Parathyroid adenoma (tissue), 2 donors: ENCODE results near the gene MAGI1.
A peak's percentile ranks its signal among the peaks of the same experiment; 100 is the strongest.

Experiments
- H2AFZ ChIP-seq: fragments of 300-600 bp; sonication (generic); one replicate; pipeline ENCODE4 v1.7.0; 2017; ENCODE audit warnings: antibody characterized with exemption, mild to moderate bottlenecking
- H3K27ac ChIP-seq: fragments of 300-600 bp; sonication (generic); one replicate; pipeline ENCODE4 v1.7.0; 2017
- H3K27me3 ChIP-seq: fragments of 300-600 bp; sonication (generic); one replicate; pipeline ENCODE4 v1.7.0; 2017; ENCODE audit warnings: low read length; ENCODE audit not compliant: control insufficient read depth, insufficient read depth
- H3K36me3 ChIP-seq: fragments of 300-600 bp; sonication (generic); one replicate; pipeline ENCODE4 v1.7.0; 2017; ENCODE audit warnings: low read length; ENCODE audit not compliant: control insufficient read depth, insufficient read depth
- H3K4me1 ChIP-seq: fragments of 300-600 bp; sonication (generic); one replicate; pipeline ENCODE4 v1.7.0; 2017; ENCODE audit warnings: control low read depth
- H3K4me2 ChIP-seq: fragments of 300-600 bp; sonication (generic); one replicate; pipeline ENCODE4 v1.7.0; 2017; ENCODE audit warnings: low read length
- H3K4me3 ChIP-seq: fragments of 300-600 bp; sonication (generic); one replicate; pipeline ENCODE4 v1.7.0; 2017; ENCODE audit warnings: low read depth, low read length
- H3K79me2 ChIP-seq: fragments of 300-600 bp; sonication (generic); one replicate; pipeline ENCODE4 v1.7.0; 2017; ENCODE audit warnings: control low read depth
- H3K9ac ChIP-seq: fragments of 300-600 bp; sonication (generic); one replicate; pipeline ENCODE4 v1.7.0; 2017; ENCODE audit warnings: mild to moderate bottlenecking
- H3K9me3 ChIP-seq: fragments of 300-600 bp; sonication (generic); one replicate; pipeline ENCODE4 v1.7.0; 2017; ENCODE audit warnings: low read length; ENCODE audit not compliant: control insufficient read depth
- TF ChIP-seq, protein P1 (sequence below): fragments of 300-600 bp; sonication (generic); IDR thresholded peaks from one replicate; pipeline ENCODE4 v1.7.0; 2017; ENCODE audit warnings: antibody characterized with exemption, mild to moderate bottlenecking
- donor health status: primary hyperparathyroidism.

MAGI1 gene

DNA sequence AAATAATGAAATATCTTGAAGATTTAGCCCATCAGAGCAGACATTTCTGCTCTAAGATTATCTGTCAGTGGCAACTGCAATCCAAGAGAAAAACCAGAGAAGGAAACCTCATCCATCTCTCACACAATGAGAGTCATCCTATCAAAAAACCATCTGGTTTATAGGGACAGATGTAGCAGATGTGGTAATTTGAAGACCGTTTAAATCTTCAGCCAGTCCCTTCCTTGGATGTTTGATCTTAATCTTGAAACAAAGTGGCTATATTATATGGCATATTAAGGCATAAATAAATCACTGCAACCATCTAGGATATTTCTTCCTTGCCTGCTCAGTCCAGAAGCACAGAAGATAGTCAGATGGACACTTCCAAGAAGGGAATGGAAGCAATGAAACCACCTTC lies 305.3 kb downstream of the MAGI1 start:
- TF ChIP-seq, protein P1, sequence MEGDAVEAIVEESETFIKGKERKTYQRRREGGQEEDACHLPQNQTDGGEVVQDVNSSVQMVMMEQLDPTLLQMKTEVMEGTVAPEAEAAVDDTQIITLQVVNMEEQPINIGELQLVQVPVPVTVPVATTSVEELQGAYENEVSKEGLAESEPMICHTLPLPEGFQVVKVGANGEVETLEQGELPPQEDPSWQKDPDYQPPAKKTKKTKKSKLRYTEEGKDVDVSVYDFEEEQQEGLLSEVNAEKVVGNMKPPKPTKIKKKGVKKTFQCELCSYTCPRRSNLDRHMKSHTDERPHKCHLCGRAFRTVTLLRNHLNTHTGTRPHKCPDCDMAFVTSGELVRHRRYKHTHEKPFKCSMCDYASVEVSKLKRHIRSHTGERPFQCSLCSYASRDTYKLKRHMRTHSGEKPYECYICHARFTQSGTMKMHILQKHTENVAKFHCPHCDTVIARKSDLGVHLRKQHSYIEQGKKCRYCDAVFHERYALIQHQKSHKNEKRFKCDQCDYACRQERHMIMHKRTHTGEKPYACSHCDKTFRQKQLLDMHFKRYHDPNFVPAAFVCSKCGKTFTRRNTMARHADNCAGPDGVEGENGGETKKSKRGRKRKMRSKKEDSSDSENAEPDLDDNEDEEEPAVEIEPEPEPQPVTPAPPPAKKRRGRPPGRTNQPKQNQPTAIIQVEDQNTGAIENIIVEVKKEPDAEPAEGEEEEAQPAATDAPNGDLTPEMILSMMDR: no peak
- Histone ChIP-seq H3K36me3 (no peaks in the 10 kb centered on the region), H3K4me1 (no peaks in the 10 kb centered on the region), H3K79me2 (peaks cover 3% of the 10 kb centered on the region), H2AFZ (no peak overlapping the region), H3K4me3 (no peak overlapping the region), H3K27ac (no peak overlapping the region), H3K27me3 (no peaks in the 10 kb centered on the region), H3K9me3 (no peaks in the 10 kb centered on the region), H3K9ac (no peak overlapping the region), H3K4me2 (no peak overlapping the region)

DNA sequence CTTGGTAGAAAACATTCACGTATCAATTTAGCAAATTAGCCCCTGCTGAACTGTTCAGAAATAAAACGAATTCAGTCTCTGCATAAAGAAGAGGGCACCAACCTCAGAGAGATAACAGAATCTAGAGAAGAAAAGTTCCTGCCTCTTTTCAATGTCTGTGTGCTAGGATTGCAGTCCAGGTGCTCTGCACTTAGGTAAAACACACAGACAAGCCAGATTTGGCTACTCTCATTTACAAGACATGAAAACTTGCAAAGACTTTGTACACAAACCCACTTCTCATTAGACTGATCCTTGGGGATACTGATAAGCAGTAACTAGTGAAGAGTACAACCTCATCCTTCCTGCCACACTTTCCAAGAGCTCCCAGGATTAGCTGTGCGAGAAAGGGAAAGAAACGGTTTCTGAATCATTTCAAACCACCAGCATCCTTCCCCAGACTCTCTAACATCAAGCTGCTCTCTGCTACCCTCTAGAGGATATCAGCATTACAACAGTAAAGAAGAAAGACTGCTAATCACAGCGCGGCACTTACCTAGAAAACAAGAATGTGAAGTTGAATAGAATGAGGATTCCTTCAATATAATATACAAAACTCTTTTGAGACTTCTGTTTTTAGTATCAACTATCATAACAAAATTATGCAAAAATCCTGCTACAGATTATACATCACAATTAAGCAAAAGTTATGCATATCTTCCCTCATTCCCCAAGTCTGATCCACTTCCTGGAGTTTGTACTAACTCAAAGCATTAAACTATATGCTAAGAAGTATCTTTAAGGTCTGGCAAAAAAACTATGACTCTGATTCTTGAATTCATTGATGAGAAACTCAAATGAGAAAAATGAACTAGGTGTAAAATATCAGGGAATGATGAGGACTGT lies 306.4 kb downstream of the MAGI1 start:
- Histone ChIP-seq H3K4me2 (no peak overlapping the region), H3K4me1 (no peaks in the 10 kb centered on the region), H3K27ac (no peak overlapping the region), H3K9me3 (no peaks in the 10 kb centered on the region), H3K9ac (no peak overlapping the region), H3K4me3 (no peak overlapping the region), H3K79me2 (peaks cover 3% of the 10 kb centered on the region), H3K36me3 (no peaks in the 10 kb centered on the region), H2AFZ (no peak overlapping the region), H3K27me3 (no peaks in the 10 kb centered on the region)
- TF ChIP-seq, protein P1: peak; percentile 79

DNA sequence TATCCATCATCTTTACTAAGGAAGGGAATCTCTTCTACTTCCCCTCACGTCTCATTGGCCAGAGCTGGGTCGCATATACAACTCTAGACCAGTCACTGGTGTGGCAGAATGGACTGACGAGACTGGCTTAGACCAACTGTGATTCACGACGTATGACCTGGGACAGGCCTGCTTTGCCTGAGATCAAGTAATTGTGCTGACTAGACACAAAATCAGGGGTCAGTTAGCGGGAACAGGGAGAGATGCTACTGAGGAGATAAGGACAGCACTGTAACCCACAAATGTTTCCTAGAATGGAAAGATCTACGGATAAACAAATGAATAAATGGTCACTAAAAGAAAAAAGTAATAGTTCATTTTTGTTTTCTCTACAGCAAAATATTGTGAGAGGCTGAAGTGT lies 308.3 kb downstream of the MAGI1 start:
- H3K27ac ChIP-seq: no peak overlapping the region

DNA sequence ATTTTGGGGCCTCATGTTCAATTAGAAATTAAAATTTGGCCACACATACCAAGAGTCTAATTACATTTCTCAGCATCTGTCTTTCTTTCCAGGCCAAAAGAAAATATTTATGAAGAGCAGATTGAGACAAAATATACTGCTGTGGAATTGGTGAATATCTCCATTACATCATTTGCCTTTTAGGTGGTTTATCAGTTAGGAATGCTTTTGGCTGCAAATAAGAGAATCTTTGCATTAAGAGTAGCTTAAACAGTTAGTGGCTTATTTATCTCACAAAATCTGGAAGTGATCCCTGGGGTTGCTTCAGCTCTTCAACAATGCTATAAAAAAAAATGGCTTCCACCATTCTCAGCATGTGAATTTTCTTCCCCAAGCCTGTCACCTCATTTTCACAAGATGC lies 308.7 kb downstream of the MAGI1 start:
- H3K36me3 ChIP-seq: no peaks in the 10 kb centered on the region
- H3K9ac ChIP-seq: no peak overlapping the region
- TF ChIP-seq, protein P1: no peak
- H3K79me2 ChIP-seq: peaks cover 6% of the 10 kb centered on the region
- no peaks in the 10 kb centered on the region for H3K9me3 ChIP-seq
- no peak overlapping the region for H3K4me2 ChIP-seq
- no peak overlapping the region for H3K4me3 ChIP-seq
- no peak overlapping the region for H3K27ac ChIP-seq
- H3K27me3 ChIP-seq: no peaks in the 10 kb centered on the region
- no peak overlapping the region for H2AFZ ChIP-seq
- H3K4me1 ChIP-seq: no peaks in the 10 kb centered on the region

More for the DNA sequence above, 308.3 kb downstream of the MAGI1 start:
- Histone ChIP-seq H3K79me2 (peaks cover 6% of the 10 kb centered on the region), H3K36me3 (no peaks in the 10 kb centered on the region), H3K4me2 (no peak overlapping the region), H2AFZ (no peak overlapping the region), H3K27me3 (no peaks in the 10 kb centered on the region), H3K4me1 (no peaks in the 10 kb centered on the region), H3K9ac (no peak overlapping the region), H3K4me3 (no peak overlapping the region), H3K9me3 (no peaks in the 10 kb centered on the region)
- TF ChIP-seq, protein P1: no peak

DNA sequence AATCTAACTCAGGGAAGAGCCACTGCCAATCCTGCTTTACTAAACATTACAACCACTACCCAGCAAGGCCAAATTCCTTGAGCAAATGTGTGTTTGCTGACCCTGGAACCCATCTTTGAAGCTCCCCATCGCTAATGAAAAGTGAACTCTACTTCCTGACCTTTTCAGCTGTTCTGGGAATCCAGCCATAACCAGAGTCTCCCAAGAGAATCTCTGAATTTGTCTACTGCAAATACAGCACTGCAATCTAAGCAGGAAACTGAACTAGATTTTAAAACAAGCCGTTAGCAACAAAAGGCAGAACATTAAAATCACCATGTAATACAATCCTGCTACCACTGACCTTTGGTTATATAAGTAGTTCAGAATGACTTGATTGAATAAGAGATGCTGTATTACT lies 309.2 kb downstream of the MAGI1 start:
- Histone ChIP-seq H3K9me3 (no peaks in the 10 kb centered on the region), H3K4me2 (no peak overlapping the region), H3K4me1 (no peaks in the 10 kb centered on the region), H2AFZ (no peak overlapping the region), H3K36me3 (no peaks in the 10 kb centered on the region), H3K79me2 (peaks cover 8% of the 10 kb centered on the region), H3K9ac (no peak overlapping the region), H3K27me3 (no peaks in the 10 kb centered on the region), H3K4me3 (no peak overlapping the region), H3K27ac (no peak overlapping the region)
- TF ChIP-seq, protein P1: no peak
